HepG2 (cell line): ENCODE results near the gene MTCH2. TPM values are rescaled to one million over a fixed set of nuclear protein-coding genes. Genes with fewer than 3 reads are reported as not detected.

Source experiments
- CC2D1A ChIP-seq: sonication (generic); formaldehyde crosslinking; IDR thresholded peaks from 2 replicates; pipeline ENCODE4 v1.8.1; 2023; ENCODE audit warnings: mild to moderate bottlenecking, missing genetic modification reagents
- ESRRA ChIP-seq: sonication (generic); formaldehyde crosslinking; IDR thresholded peaks from 2 replicates; pipeline ENCODE4 v1.5.1; 2020; ENCODE audit warnings: mild to moderate bottlenecking, low read depth, missing genetic modification reagents
- FOXJ3 ChIP-seq: sonication (generic); formaldehyde crosslinking; IDR thresholded peaks from 2 replicates; pipeline ENCODE4 v1.4.0; 2020; ENCODE audit warnings: missing genetic modification reagents, mild to moderate bottlenecking, borderline replicate concordance
- GPN1 ChIP-seq: sonication (generic); formaldehyde crosslinking; IDR thresholded peaks from 2 replicates; pipeline ENCODE4 v1.5.1; 2020; ENCODE audit warnings: missing genetic modification reagents, borderline replicate concordance
- HDAC6 ChIP-seq: fragments of 200-600 bp; sonication (generic); IDR thresholded peaks from 2 replicates; pipeline ENCODE4 v1.7.0; 2017; ENCODE audit warnings: mild to moderate bottlenecking, antibody characterized with exemption, low read length, low read depth
- HMG20B ChIP-seq: conservative IDR thresholded peaks from 2 replicates; pipeline ENCODE4 v1.6.1; 2016; ENCODE audit warnings: missing genetic modification reagents, missing compliant biosample characterization
- MAZ ChIP-seq, 2 experiments: sonication (generic) in 1 of 2; formaldehyde crosslinking in 1 of 2; IDR thresholded peaks; 2 replicates each; pipeline versions ENCODE4 v1.5.0 to v1.6.1; 2012 to 2020; ENCODE audit warnings: low read depth in 2 of 2, mild to moderate bottlenecking in 2 of 2, borderline replicate concordance in 1 of 2, improper control_type of control experiment in 1 of 2, low read length in 1 of 2, missing genetic modification reagents in 1 of 2, moderate library complexity in 1 of 2
- MIER2 ChIP-seq: IDR thresholded peaks from 2 replicates; pipeline ENCODE4 v1.6.1; 2016; ENCODE audit warnings: missing biosample characterization, missing genetic modification reagents
- RAD21 ChIP-seq: fragments of 450-650 bp; formaldehyde crosslinking; IDR thresholded peaks from 2 replicates; pipeline ENCODE4 v1.5.0; 2020; ENCODE audit warnings: mild to moderate bottlenecking
- RFXANK ChIP-seq: IDR thresholded peaks from 2 replicates; pipeline ENCODE4 v1.6.1; 2016
- RFXAP ChIP-seq: sonication (generic); formaldehyde crosslinking; IDR thresholded peaks from 2 replicates; pipeline ENCODE4 v1.4.0; 2020; ENCODE audit warnings: missing genetic modification reagents, borderline replicate concordance
- SNAPC5 ChIP-seq: sonication (generic); formaldehyde crosslinking; IDR thresholded peaks from 2 replicates; pipeline ENCODE4 v1.8.1; 2023; ENCODE audit warnings: mild to moderate bottlenecking, missing genetic modification reagents, borderline replicate concordance
- THAP9 ChIP-seq: sonication (generic); formaldehyde crosslinking; IDR thresholded peaks from 2 replicates; pipeline ENCODE4; 2020; ENCODE audit warnings: missing genetic modification reagents, mild to moderate bottlenecking, borderline replicate concordance
- ZHX1 ChIP-seq: sonication (generic); formaldehyde crosslinking; IDR thresholded peaks from 2 replicates; pipeline ENCODE4 v1.8.1; 2022; ENCODE audit warnings: low read depth, mild to moderate bottlenecking, missing genetic modification reagents
- ZKSCAN8 ChIP-seq: IDR thresholded peaks from 2 replicates; pipeline ENCODE4 v1.6.1; 2016; ENCODE audit warnings: borderline replicate concordance, missing genetic modification reagents, missing compliant biosample characterization
- ZNF138 ChIP-seq: sonication (generic); formaldehyde crosslinking; IDR thresholded peaks from 2 replicates; pipeline ENCODE4 v1.5.0; 2020; ENCODE audit warnings: mild to moderate bottlenecking, low read depth, missing genetic modification reagents
- ZNF317 ChIP-seq: sonication (generic); formaldehyde crosslinking; IDR thresholded peaks from 2 replicates; pipeline ENCODE4 v1.5.0; 2020; ENCODE audit warnings: mild to moderate bottlenecking, missing genetic modification reagents
- ZNF460 ChIP-seq: sonication (generic); formaldehyde crosslinking; IDR thresholded peaks from 2 replicates; pipeline ENCODE4 v1.5.1; 2020; ENCODE audit warnings: missing genetic modification reagents, mild to moderate bottlenecking, borderline replicate concordance
- ZNF7 ChIP-seq: IDR thresholded peaks from 2 replicates; pipeline ENCODE4 v1.6.1; 2016; ENCODE audit warnings: missing biosample characterization, missing genetic modification reagents
- ZNF713 ChIP-seq: sonication (generic); formaldehyde crosslinking; IDR thresholded peaks from 2 replicates; pipeline ENCODE4 v1.4.0; 2020; ENCODE audit warnings: mild to moderate bottlenecking, missing genetic modification reagents
- ZNF790 ChIP-seq: sonication (generic); formaldehyde crosslinking; IDR thresholded peaks from 2 replicates; pipeline ENCODE4 v1.8.0; 2022; ENCODE audit warnings: missing genetic modification reagents, mild to moderate bottlenecking, borderline replicate concordance
- polyA plus RNA-seq, 8 experiments: library from polyadenylated mRNA; depleted of rRNA in 3 of 8; stranded (reverse) in 7 of 8; unstranded in 1 of 8; fragments of >200 nt; fragmentation: Illumina TruSeq in 4 of 8; extraction: Trizol in 4 of 8; gene quantifications; 2 replicates each; pipeline versions ENCODE4 v1.2.1 to v1.2.3, GENCODE V29; 2011 to 2016; ENCODE audit warnings: low read depth in 4 of 8, missing spikeins in 1 of 8, mixed read lengths in 1 of 8; ENCODE audit not compliant: insufficient read depth in 1 of 8
- total RNA-seq, 5 experiments: library from RNA; depleted of rRNA; stranded (reverse); fragments of >200 nt; fragmentation: Illumina TruSeq; extraction: Trizol; gene quantifications; 2 replicates each; pipeline ENCODE4 v1.2.3, GENCODE V29; 2016; ENCODE audit warnings: low read depth in 1 of 5

MTCH2 gene
- total and polyA plus RNA-seq, 2 of the 13 experiments (the other 11 are each of a cell fraction or from before 2014, with no cell fraction given) = 112 to 272 TPM

- TF ChIP-seq THAP9 (CRISPR knock-in tag) = peak; percentile 94
- TF ChIP-seq CC2D1A (CRISPR knock-in tag) = no peak
- no peak for TF ChIP-seq GPN1
- peak; percentile 61; the same call in 1 of the 2 replicates for TF ChIP-seq MAZ (IDR thresholded peaks at IDR 0.05; ENCODE audit: borderline replicate concordance, low read depth, low read length)
- TF ChIP-seq MAZ (CRISPR knock-in tag; IDR thresholded peaks at IDR 0.05; ENCODE audit: low read depth) = peak; percentile 82; the same call in 1 of the 2 replicates
- peak; percentile 87; the same call in 1 of the 2 replicates for TF ChIP-seq RFXAP (CRISPR knock-in tag)
- TF ChIP-seq RFXANK = peak; percentile 57; the same call in 1 of the 2 replicates
- TF ChIP-seq ZKSCAN8 (CRISPR knock-in tag) = peak; percentile 82
- no peak; the same call in 1 of the 2 replicates for TF ChIP-seq ZNF460 (CRISPR knock-in tag)
- TF ChIP-seq ZHX1 (CRISPR knock-in tag) = peak; percentile 44; the same call in 1 of the 2 replicates
- peak; percentile 87 for TF ChIP-seq ESRRA (CRISPR knock-in tag)
- TF ChIP-seq RAD21 = peak; percentile 51; the same call in 1 of the 2 replicates
- TF ChIP-seq MIER2 = peak; percentile 91
- peak; percentile 46; the same call in 1 of the 2 replicates for TF ChIP-seq ZNF7 (CRISPR knock-in tag)
- TF ChIP-seq HMG20B (CRISPR knock-in tag) = no peak; the same call in 1 of the 2 replicates
- TF ChIP-seq ZNF790 = peak; percentile 82; the same call in 1 of the 2 replicates
- no peak for TF ChIP-seq HDAC6
- peak; percentile 27; the same call in 1 of the 2 replicates for TF ChIP-seq ZNF317
- peak; percentile 21 for TF ChIP-seq FOXJ3
- TF ChIP-seq ZNF138 (CRISPR knock-in tag) = peak; percentile 65; the same call in 1 of the 2 replicates
- 0 out of 2 replicates have a peak, but pooled peaks have one; percentile 91 for TF ChIP-seq ZNF713 (CRISPR knock-in tag)
- peak; percentile 94 for TF ChIP-seq SNAPC5 (CRISPR knock-in tag)
Measured at GRCh38 chr11:47578524-47579494, 63.5 kb downstream of the MTCH2 start, which contains the start of the genes KBTBD4 and NDUFS3 (continued).
